Measurements from ENCODE around the gene CEBPA.

- TF ChIP-seq CTCF (IDR thresholded peaks at IDR 0.05; ENCODE audit: low read depth, low read length), result no peak
- no peak for TF ChIP-seq EZH2phosphoT487 (IDR thresholded peaks at IDR 0.05; ENCODE audit: low read depth)
Measured at GRCh38 chr19:33285441-33285927, 16.9 kb downstream of the CEBPA start.
